Mesenchymal stem cell (in vitro differentiated cells and primary cell): ENCODE measurements around the gene APOD.
"Not testable (repeated sequence)": the region's sequence is repeated elsewhere in the genome, so short reads cannot be mapped to it uniquely, and the experiment has no call there.

Experiments used
- DNase-seq: peaks from one replicate; pipeline ENCODE4 v3.0.0-alpha.2; 2013
- H2AFZ ChIP-seq: one replicate; pipeline ENCODE4 v1.6.1; 2013; ENCODE audit warnings: low read depth, mild to moderate bottlenecking, control low read depth, inconsistent platforms, low read length, moderate library complexity
- H2AK5ac ChIP-seq: 2 replicates; pipeline ENCODE4 v1.6.1; 2013; ENCODE audit warnings: low read length, moderate library complexity, mild to moderate bottlenecking, inconsistent platforms; ENCODE audit not compliant: severe bottlenecking
- H2BK120ac ChIP-seq: one replicate; pipeline ENCODE4 v1.6.1; 2013; ENCODE audit warnings: low read depth, mild to moderate bottlenecking, inconsistent platforms, low read length, moderate library complexity
- H2BK12ac ChIP-seq, 2 experiments: one replicate each; pipeline ENCODE4 v1.6.1; 2013; ENCODE audit warnings: inconsistent platforms in 2 of 2, low read length in 2 of 2, mild to moderate bottlenecking in 2 of 2, moderate library complexity in 2 of 2, control low read depth in 1 of 2
- H2BK15ac ChIP-seq: one replicate; pipeline ENCODE4 v1.6.1; 2013; ENCODE audit warnings: mild to moderate bottlenecking, low read depth, inconsistent platforms; ENCODE audit not compliant: poor library complexity, severe bottlenecking
- H2BK5ac ChIP-seq: 2 replicates; pipeline ENCODE4 v1.6.1; 2013; ENCODE audit warnings: low read depth, mild to moderate bottlenecking, low read length, control low read depth, inconsistent platforms; ENCODE audit not compliant: poor library complexity, severe bottlenecking
- H3K14ac ChIP-seq, 2 experiments: one replicate each; pipeline ENCODE4 v1.6.1; 2013; ENCODE audit warnings: inconsistent platforms in 2 of 2, low read length in 2 of 2, control low read depth in 1 of 2, mild to moderate bottlenecking in 1 of 2, moderate library complexity in 1 of 2
- H3K18ac ChIP-seq, 2 experiments: one replicate each; pipeline ENCODE4 v1.6.1; 2013; ENCODE audit warnings: inconsistent platforms in 2 of 2, low read length in 2 of 2, control low read depth in 1 of 2, low read depth in 1 of 2, mild to moderate bottlenecking in 1 of 2
- H3K23ac ChIP-seq, 2 experiments: one replicate each; pipeline ENCODE4 v1.6.1; 2013; ENCODE audit warnings: inconsistent platforms in 2 of 2, low read length in 2 of 2, mild to moderate bottlenecking in 2 of 2, moderate library complexity in 2 of 2, control low read depth in 1 of 2
- H3K27ac ChIP-seq: 2 replicates; pipeline ENCODE4 v1.5.1; 2013; ENCODE audit warnings: mild to moderate bottlenecking, moderate library complexity, low read length, control low read depth, inconsistent platforms; ENCODE audit not compliant: poor library complexity, severe bottlenecking
- H3K27me3 ChIP-seq, 2 experiments: 2 replicates each; pipeline versions ENCODE4 v1.6.1 to v1.7.0; 2013; ENCODE audit warnings: low read length in 2 of 2, mild to moderate bottlenecking in 2 of 2, moderate library complexity in 2 of 2, control low read depth in 1 of 2, inconsistent platforms in 1 of 2; ENCODE audit not compliant: control insufficient read depth in 1 of 2, insufficient read depth in 1 of 2
- H3K36me3 ChIP-seq, 2 experiments: 2 replicates each; pipeline versions ENCODE4 v1.6.1 to v1.7.0; 2013; ENCODE audit warnings: low read length in 2 of 2, control low read depth in 1 of 2, inconsistent platforms in 1 of 2, low read depth in 1 of 2, mild to moderate bottlenecking in 1 of 2; ENCODE audit not compliant: insufficient read depth in 2 of 2, control insufficient read depth in 1 of 2
- H3K4ac ChIP-seq, 2 experiments: one replicate each; pipeline ENCODE4 v1.6.1; 2013; ENCODE audit warnings: inconsistent platforms in 2 of 2, low read length in 2 of 2, mild to moderate bottlenecking in 2 of 2, moderate library complexity in 2 of 2, control low read depth in 1 of 2, low read depth in 1 of 2
- H3K4me1 ChIP-seq: 2 replicates; pipeline ENCODE4 v1.6.1; 2013; ENCODE audit warnings: low read depth, low read length, control low read depth; ENCODE audit not compliant: control insufficient read depth, insufficient read depth
- H3K4me2 ChIP-seq: 2 replicates; pipeline ENCODE4 v1.6.1; 2013; ENCODE audit warnings: low read length, mild to moderate bottlenecking, inconsistent platforms; ENCODE audit not compliant: poor library complexity, severe bottlenecking
- H3K4me3 ChIP-seq, 2 experiments: 2 replicates each; pipeline versions ENCODE4 v1.5.1 to v1.7.0; 2013; ENCODE audit warnings: low read length in 2 of 2, mild to moderate bottlenecking in 2 of 2, control low read depth in 1 of 2, low read depth in 1 of 2; ENCODE audit not compliant: insufficient read depth in 1 of 2
- H3K79me1 ChIP-seq: replicated peaks from 2 replicates; pipeline ENCODE4 v1.6.1; 2013; ENCODE audit warnings: mild to moderate bottlenecking, control low read depth, low read length, inconsistent platforms; ENCODE audit not compliant: poor library complexity, severe bottlenecking
- H3K9ac ChIP-seq: 2 replicates; pipeline ENCODE4 v1.7.0; 2013; ENCODE audit warnings: mild to moderate bottlenecking, low read length, moderate library complexity
- H3K9me3 ChIP-seq: 2 replicates; pipeline ENCODE4 v1.7.0; 2013; ENCODE audit warnings: mild to moderate bottlenecking, low read length; ENCODE audit not compliant: control insufficient read depth
- H4K8ac ChIP-seq: one replicate; pipeline ENCODE4 v1.6.1; 2013; ENCODE audit warnings: inconsistent platforms, mild to moderate bottlenecking, low read length, moderate library complexity
- H4K91ac ChIP-seq: one replicate; pipeline ENCODE4 v1.6.1; 2013; ENCODE audit warnings: mild to moderate bottlenecking, low read length, inconsistent platforms
- WGBS: methylation state at CpG from one replicate; pipeline ENCODE4 v1.1.7; 2013; ENCODE audit warnings: mixed read lengths; 5-methylcytosine and 5-hydroxymethylcytosine counted together

APOD gene

DNA sequence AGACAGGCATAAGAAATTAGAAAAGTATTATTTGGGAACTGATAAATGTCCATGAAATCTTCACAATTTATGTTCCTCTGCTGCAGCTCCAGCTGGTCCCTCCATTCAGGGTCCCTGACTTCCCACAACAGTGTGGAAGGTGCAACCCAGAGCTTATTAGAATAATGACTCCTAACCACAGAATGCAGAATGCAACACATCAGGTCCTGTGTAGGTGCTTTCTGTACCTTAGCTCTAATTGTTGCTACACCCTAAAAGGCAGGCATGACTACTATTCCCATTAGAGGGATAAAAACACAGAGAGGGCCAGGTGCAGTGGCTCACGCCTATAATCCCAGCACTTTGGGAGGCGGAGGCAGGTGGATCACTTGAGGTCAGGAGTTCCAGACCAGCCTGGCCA lies 6.6 kb upstream of the APOD start:
- not testable (repeated sequence) for H3K14ac ChIP-seq, H3K4me1 ChIP-seq, H3K23ac ChIP-seq, H3K4me2 ChIP-seq, H2BK5ac ChIP-seq, H3K4me3 ChIP-seq, H4K8ac ChIP-seq, H2BK12ac ChIP-seq, H3K4ac ChIP-seq, H3K27ac ChIP-seq, H2AK5ac ChIP-seq, H2BK15ac ChIP-seq, H3K79me1 ChIP-seq, DNase-seq, H3K9ac ChIP-seq, H3K36me3 ChIP-seq, H2BK120ac ChIP-seq, H4K91ac ChIP-seq, H2AFZ ChIP-seq, H3K18ac ChIP-seq
- 87% methylated on average over 2 of the region's 2 CpGs for WGBS
- peaks cover 12% of the 10 kb centered on the region for H3K9me3 ChIP-seq
- peaks cover 0 to 22% of the 10 kb centered on the region in 2 experiments for H3K27me3 ChIP-seq

DNA sequence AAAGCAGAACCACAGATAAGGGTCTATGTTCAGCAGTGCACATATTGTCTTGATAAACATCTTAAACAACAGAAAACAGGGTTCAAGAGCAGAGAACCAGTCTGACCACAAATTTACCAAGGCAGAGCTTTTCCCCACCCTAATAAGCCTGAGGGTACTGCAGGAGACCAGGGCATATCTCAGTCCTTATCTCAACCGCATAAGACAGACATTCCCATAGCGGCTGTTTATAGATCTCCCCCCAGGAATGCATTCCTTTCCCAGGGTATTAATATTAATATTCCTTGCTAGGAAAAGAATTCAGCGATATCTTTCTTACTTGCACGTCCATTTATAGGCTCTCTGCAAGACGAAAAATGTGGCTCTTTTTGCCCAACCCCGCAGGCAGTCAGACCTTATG lies 6.1 kb upstream of the APOD start:
- 90% methylated on average over 6 of the region's 6 CpGs for WGBS
- H2BK15ac ChIP-seq, result not testable (repeated sequence)

DNA sequence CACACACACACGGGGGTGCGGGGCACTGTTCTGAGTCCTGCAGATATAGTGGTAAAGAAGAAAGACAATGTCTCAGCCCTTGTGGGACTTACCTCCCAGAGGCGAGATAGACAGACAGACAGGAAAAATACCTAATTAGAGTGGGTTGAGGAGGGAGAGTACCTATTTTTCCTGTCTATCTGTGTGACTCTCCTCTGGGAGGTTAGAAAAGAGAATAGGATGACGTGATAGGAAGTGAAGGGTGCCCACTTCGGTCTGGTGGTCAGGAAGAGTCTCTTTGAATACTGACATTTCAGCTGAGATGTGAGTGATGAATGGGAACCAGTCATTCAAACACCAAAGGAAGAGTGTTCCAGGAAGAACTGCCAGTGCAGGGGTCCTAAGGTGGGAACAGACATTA lies 4.1 kb upstream of the APOD start:
- Histone ChIP-seq H2AK5ac (no peak overlapping the region), H3K27me3 (peaks cover 0 to 22% of the 10 kb centered on the region in 2 experiments), H3K14ac (no peak overlapping the region), H3K36me3 (no peaks in the 10 kb centered on the region), H2BK5ac (no peak overlapping the region), H2BK12ac (no peak overlapping the region), H2AFZ (no peak overlapping the region), H3K4me2 (no peak overlapping the region), H3K18ac (no peak overlapping the region), H4K91ac (no peak overlapping the region), H3K23ac (no peak overlapping the region), H2BK15ac (no peak overlapping the region), H3K4me3 (no peak overlapping the region), H2BK120ac (no peak overlapping the region), H3K4me1 (no peaks in the 10 kb centered on the region), H3K4ac (no peak overlapping the region), H3K9ac (no peak overlapping the region), H3K79me1 (no peaks in the 10 kb centered on the region), H4K8ac (no peak overlapping the region), H3K27ac (no peak overlapping the region), H3K9me3 (peaks cover 12% of the 10 kb centered on the region)
- no peak for DNase-seq
- 83% methylated on average over 5 of the region's 5 CpGs for WGBS

More for the DNA sequence above, 6.1 kb upstream of the APOD start:
- not testable (repeated sequence) for H2BK12ac ChIP-seq, H3K4me2 ChIP-seq, H4K91ac ChIP-seq, H3K18ac ChIP-seq, H4K8ac ChIP-seq, DNase-seq, H3K36me3 ChIP-seq, H3K4me1 ChIP-seq, H3K27ac ChIP-seq, H3K9ac ChIP-seq, H3K4me3 ChIP-seq, H3K14ac ChIP-seq, H2AK5ac ChIP-seq, H3K23ac ChIP-seq, H3K4ac ChIP-seq, H2AFZ ChIP-seq, H2BK5ac ChIP-seq, H2BK120ac ChIP-seq, H3K79me1 ChIP-seq
- Histone ChIP-seq H3K27me3 (peaks cover 0 to 22% of the 10 kb centered on the region in 2 experiments), H3K9me3 (peaks cover 12% of the 10 kb centered on the region)

DNA sequence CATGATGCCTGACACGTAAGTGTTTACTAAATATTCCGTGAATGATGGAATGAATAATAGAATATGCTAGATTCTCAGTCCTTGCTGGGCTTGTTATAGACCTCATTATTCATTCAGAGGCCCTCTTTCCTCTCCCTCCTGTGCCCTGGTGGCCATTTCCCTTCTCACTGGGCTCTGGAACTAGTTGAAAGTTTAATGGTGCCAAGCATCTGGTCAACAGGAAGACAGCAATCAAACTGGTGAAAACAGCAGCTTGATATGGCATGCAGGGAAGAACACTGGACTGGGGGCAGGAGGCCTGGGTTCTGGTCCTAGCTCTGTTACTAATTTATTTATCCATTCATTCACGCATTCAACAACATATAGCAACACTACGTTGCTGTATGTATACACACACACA lies 3.7 kb upstream of the APOD start:
- H4K91ac ChIP-seq, result no peak overlapping the region
- no peak overlapping the region for H3K4me2 ChIP-seq
- no peak overlapping the region for H2BK15ac ChIP-seq
- H3K18ac ChIP-seq, result no peak overlapping the region
- no peak overlapping the region for H3K23ac ChIP-seq
- no peak overlapping the region for H3K4ac ChIP-seq
- H3K79me1 ChIP-seq, result no peaks in the 10 kb centered on the region
- no peak overlapping the region for H2BK12ac ChIP-seq
- peaks cover 0 to 19% of the 10 kb centered on the region in 2 experiments for H3K27me3 ChIP-seq
- DNase-seq, result no peak
- H2BK120ac ChIP-seq, result no peak overlapping the region
- H3K4me3 ChIP-seq, result no peak overlapping the region
- no peak overlapping the region for H2AK5ac ChIP-seq
- H4K8ac ChIP-seq, result no peak overlapping the region
- H3K4me1 ChIP-seq, result no peaks in the 10 kb centered on the region
- H3K9me3 ChIP-seq, result peaks cover 12% of the 10 kb centered on the region
- no peak overlapping the region for H2AFZ ChIP-seq
- WGBS, result 92% methylated on average over 2 of the region's 4 CpGs
- no peak overlapping the region for H3K14ac ChIP-seq
- no peak overlapping the region for H2BK5ac ChIP-seq
- no peaks in the 10 kb centered on the region for H3K36me3 ChIP-seq
- no peak overlapping the region for H3K9ac ChIP-seq
- no peak overlapping the region for H3K27ac ChIP-seq
